ENCODE measurements around the gene KRT78.

The KRT78 gene

GRCh38 chr12:52792185-52793029 is 56.4 kb downstream of the KRT78 start:
- H3K9ac ChIP-seq (ENCODE audit: low read depth, low read length), result no peak overlapping the region
- H3K4me3 ChIP-seq (ENCODE audit: low read depth, low read length), result no peak overlapping the region
- H3K27me3 ChIP-seq (ENCODE audit: control insufficient read depth, insufficient read depth, low read length), result no peaks in the 10 kb centered on the region
- no peaks in the 10 kb centered on the region for H3K9me3 ChIP-seq (ENCODE audit: control insufficient read depth, insufficient read depth, low read length)
- H3K36me3 ChIP-seq (ENCODE audit: control insufficient read depth, insufficient read depth, low read length), result no peaks in the 10 kb centered on the region
- H3K4me1 ChIP-seq (ENCODE audit: control insufficient read depth, insufficient read depth, low read length), result no peaks in the 10 kb centered on the region

GRCh38 chr12:52791271-52792184 is 57.3 kb downstream of the KRT78 start:
- H3K27me3 ChIP-seq (ENCODE audit: control insufficient read depth, insufficient read depth, low read length), result no peaks in the 10 kb centered on the region

GRCh38 chr12:52790427-52791270 is 58.1 kb downstream of the KRT78 start:
- no peaks in the 10 kb centered on the region for H3K4me1 ChIP-seq (ENCODE audit: control insufficient read depth, insufficient read depth, low read length)
- no peaks in the 10 kb centered on the region for H3K27me3 ChIP-seq (ENCODE audit: control insufficient read depth, insufficient read depth, low read length)
- H3K9me3 ChIP-seq (ENCODE audit: control insufficient read depth, insufficient read depth, low read length), result no peaks in the 10 kb centered on the region
- no peak overlapping the region for H3K4me3 ChIP-seq (ENCODE audit: low read depth, low read length)
- no peaks in the 10 kb centered on the region for H3K36me3 ChIP-seq (ENCODE audit: control insufficient read depth, insufficient read depth, low read length)
- no peak overlapping the region for H3K9ac ChIP-seq (ENCODE audit: low read depth, low read length)

More at GRCh38 chr12:52791271-52792184, 57.3 kb downstream of the KRT78 start:
- Histone ChIP-seq H3K9ac (ENCODE audit: low read depth, low read length) (no peak overlapping the region), H3K4me3 (ENCODE audit: low read depth, low read length) (no peak overlapping the region), H3K36me3 (ENCODE audit: control insufficient read depth, insufficient read depth, low read length) (no peaks in the 10 kb centered on the region), H3K4me1 (ENCODE audit: control insufficient read depth, insufficient read depth, low read length) (no peaks in the 10 kb centered on the region), H3K9me3 (ENCODE audit: control insufficient read depth, insufficient read depth, low read length) (no peaks in the 10 kb centered on the region)

- Histone ChIP-seq H3K9me3 (ENCODE audit: control insufficient read depth, insufficient read depth, low read length) (no peaks in the 10 kb centered on the region), H3K36me3 (ENCODE audit: control insufficient read depth, insufficient read depth, low read length) (no peaks in the 10 kb centered on the region), H3K9ac (ENCODE audit: low read depth, low read length) (no peak overlapping the region), H3K4me3 (ENCODE audit: low read depth, low read length) (no peak overlapping the region), H3K4me1 (ENCODE audit: control insufficient read depth, insufficient read depth, low read length) (no peaks in the 10 kb centered on the region), H3K27me3 (ENCODE audit: control insufficient read depth, insufficient read depth, low read length) (no peaks in the 10 kb centered on the region)
Observed at GRCh38 chr12:52789637-52790426, 59.0 kb downstream of the KRT78 start.

- no peak overlapping the region for H3K9ac ChIP-seq (ENCODE audit: low read depth, low read length)
Observed at GRCh38 chr12:52788876-52789636, 59.7 kb downstream of the KRT78 start.

GRCh38 chr12:52788192-52788875 is 60.5 kb downstream of the KRT78 start:
- Histone ChIP-seq H3K4me1 (ENCODE audit: control insufficient read depth, insufficient read depth, low read length) (no peaks in the 10 kb centered on the region), H3K9ac (ENCODE audit: low read depth, low read length) (no peak overlapping the region), H3K36me3 (ENCODE audit: control insufficient read depth, insufficient read depth, low read length) (no peaks in the 10 kb centered on the region), H3K27me3 (ENCODE audit: control insufficient read depth, insufficient read depth, low read length) (no peaks in the 10 kb centered on the region), H3K4me3 (ENCODE audit: low read depth, low read length) (no peak overlapping the region), H3K9me3 (ENCODE audit: control insufficient read depth, insufficient read depth, low read length) (no peaks in the 10 kb centered on the region)

More at GRCh38 chr12:52788876-52789636, 59.7 kb downstream of the KRT78 start:
- Histone ChIP-seq H3K4me1 (ENCODE audit: control insufficient read depth, insufficient read depth, low read length) (no peaks in the 10 kb centered on the region), H3K9me3 (ENCODE audit: control insufficient read depth, insufficient read depth, low read length) (no peaks in the 10 kb centered on the region), H3K36me3 (ENCODE audit: control insufficient read depth, insufficient read depth, low read length) (no peaks in the 10 kb centered on the region), H3K27me3 (ENCODE audit: control insufficient read depth, insufficient read depth, low read length) (no peaks in the 10 kb centered on the region), H3K4me3 (ENCODE audit: low read depth, low read length) (no peak overlapping the region)

All from iPS-15b (cell line).